B cell (primary cell): ENCODE data around the gene PCDH9. TPM values are rescaled to one million over a fixed set of nuclear protein-coding genes. Genes with fewer than 3 reads are reported as not detected.

ENCODE experiments used
- ATAC-seq: fragments of 200-7000 bp; cut with Tn5 transposase; one replicate; pipeline ENCODE4 v1.10.0; 2021; ENCODE audit warnings: low read depth, mild to moderate bottlenecking, moderate number of reproducible peaks, moderate library complexity
- CTCF ChIA-PET: fragments of 350-600 bp; sonication (Branson Sonifier 250); formaldehyde crosslinking; loops from one replicate; lab custom pipeline; 2021; ENCODE audit warnings: antibody characterized with exemption, inconsistent platforms; lab: Charles Lee
- POLR2A ChIA-PET: fragments of 350-600 bp; sonication (Branson Sonifier 250); formaldehyde crosslinking; loops from one replicate; lab custom pipeline; 2021; ENCODE audit warnings: antibody characterized with exemption; lab: Charles Lee
- DNase-seq: peaks from one replicate; pipeline ENCODE4 v3.0.0; 2013
- H2AFZ ChIP-seq: 2 replicates; pipeline ENCODE4 v1.6.1; 2012; ENCODE audit warnings: mild to moderate bottlenecking, low read depth, low read length; ENCODE audit not compliant: insufficient read depth, poor library complexity, severe bottlenecking
- H3K27ac ChIP-seq, 2 donors: 1 replicate in 1 of 2; 2 replicates in 1 of 2; pipeline ENCODE4 v1.5.1; 2012 to 2013; ENCODE audit warnings: low read length in 2 of 2, mild to moderate bottlenecking in 2 of 2, moderate library complexity in 1 of 2
- H3K27me3 ChIP-seq, 4 experiments: fragments of 200-600 bp in 1 of 4; sonication (generic) in 1 of 4; replicated peaks in 1 of 4; 1 replicate in 2 of 4; 2 replicates in 2 of 4; pipeline versions ENCODE4 v1.6.1 to v1.7.0; 2013 to 2016; ENCODE audit warnings: low read length in 3 of 4, mild to moderate bottlenecking in 2 of 4, mixed read lengths in 1 of 4, moderate library complexity in 1 of 4; ENCODE audit not compliant: insufficient read depth in 4 of 4, control insufficient read depth in 3 of 4; ENCODE audit errors: control extremely low read depth in 1 of 4
- H3K36me3 ChIP-seq, 2 experiments: replicated peaks in 1 of 2; 1 replicate in 1 of 2; 2 replicates in 1 of 2; pipeline versions ENCODE4 v1.6.1 to v1.7.1; 2013; ENCODE audit warnings: low read length in 1 of 2; ENCODE audit not compliant: insufficient read depth in 2 of 2, control insufficient read depth in 1 of 2; ENCODE audit errors: control extremely low read depth in 1 of 2, extremely low read depth in 1 of 2
- H3K4me1 ChIP-seq, 2 donors: fragments of 200-600 bp in 1 of 2; sonication (generic) in 1 of 2; 1 replicate in 1 of 2; 2 replicates in 1 of 2; pipeline versions ENCODE4 v1.5.1 to v1.6.1; 2013 to 2017; ENCODE audit warnings: low read length in 2 of 2; ENCODE audit not compliant: control insufficient read depth in 2 of 2, insufficient read depth in 2 of 2
- H3K4me2 ChIP-seq: replicated peaks from 2 replicates; pipeline ENCODE3; 2012; ENCODE audit warnings: mild to moderate bottlenecking, low read depth, low read length; ENCODE audit not compliant: poor library complexity, severe bottlenecking
- H3K4me3 ChIP-seq, 5 experiments: fragments of 200-600 bp in 1 of 5; sonication (generic) in 1 of 5; 1 replicate in 3 of 5; 2 replicates in 2 of 5; pipeline versions ENCODE4 v1.5.1 to v1.7.0; 2011 to 2016; ENCODE audit warnings: low read length in 4 of 5, mild to moderate bottlenecking in 4 of 5, low read depth in 2 of 5, control low read depth in 1 of 5, moderate library complexity in 1 of 5; ENCODE audit not compliant: insufficient read depth in 1 of 5; ENCODE audit errors: control extremely low read depth in 1 of 5, extremely low read depth in 1 of 5
- H3K79me2 ChIP-seq: fragments of 200-600 bp; sonication (generic); one replicate; pipeline ENCODE4 v1.6.0; 2016; ENCODE audit warnings: low read length; ENCODE audit not compliant: control insufficient read depth, insufficient read depth
- H3K9ac ChIP-seq: fragments of 200-600 bp; sonication (generic); 2 replicates; pipeline ENCODE4 v1.6.1; 2017; ENCODE audit warnings: mild to moderate bottlenecking, low read length, moderate library complexity
- H3K9me3 ChIP-seq, 3 donors: one replicate each; pipeline versions ENCODE4 v1.6.1 to v1.7.1; 2013; ENCODE audit warnings: low read length in 2 of 3; ENCODE audit not compliant: control insufficient read depth in 2 of 3, insufficient read depth in 1 of 3; ENCODE audit errors: control extremely low read depth in 1 of 3
- H4K20me1 ChIP-seq: 2 replicates; pipeline ENCODE4 v1.6.0; 2012; ENCODE audit warnings: mild to moderate bottlenecking, low read length; ENCODE audit not compliant: insufficient read depth, control insufficient read depth, poor library complexity, severe bottlenecking
- H3K27ac Mint-ChIP-seq: one replicate; pipeline ENCODE4 v1.8.0; 2021; ENCODE audit warnings: mixed read lengths
- H3K27me3 Mint-ChIP-seq: one replicate; pipeline ENCODE4 v1.8.0; 2021; ENCODE audit warnings: mixed read lengths
- H3K4me1 Mint-ChIP-seq: one replicate; pipeline ENCODE4 v1.8.0; 2021; ENCODE audit warnings: mixed read lengths
- H3K4me3 Mint-ChIP-seq: one replicate; pipeline ENCODE4 v1.8.0; 2021; ENCODE audit warnings: mixed read lengths
- H3K9me3 Mint-ChIP-seq: one replicate; pipeline ENCODE4 v1.8.0; 2022; ENCODE audit warnings: mixed read lengths; ENCODE audit not compliant: insufficient read depth
- CTCF ChIP-seq: fragments of 200-600 bp; IDR thresholded peaks from one replicate; pipeline ENCODE4 v1.8.0; 2022; ENCODE audit warnings: antibody characterized with exemption, mild to moderate bottlenecking
- EZH2 ChIP-seq: IDR thresholded peaks from 2 replicates; pipeline ENCODE4 v1.6.1; 2012; ENCODE audit warnings: borderline replicate concordance, low read depth, mild to moderate bottlenecking, moderate library complexity, low read length; ENCODE audit not compliant: insufficient read depth, poor library complexity, severe bottlenecking
- WGBS: methylation state at CpG from one replicate; pipeline ENCODE4 v1.1.5; 2013; ENCODE audit warnings: missing lambda C conversion rate; ENCODE audit not compliant: insufficient coverage; 5-methylcytosine and 5-hydroxymethylcytosine counted together
- intact Hi-C: fragments of 100-400 bp; cut with micrococcal nuclease; formaldehyde crosslinking; loops from one replicate; pipeline ENCODE4 v1.10.0; 2022
- polyA plus RNA-seq: library from polyadenylated mRNA; depleted of rRNA; stranded (reverse); fragments of >200 nt; gene quantifications from 2 replicates; pipeline ENCODE4 v1.2.3, GENCODE V29; 2012
- total RNA-seq, 2 donors: library from RNA; stranded (reverse); fragments of 120-200 nt in 1 of 2; gene quantifications; 1 replicate in 1 of 2; 2 replicates in 1 of 2; pipeline versions ENCODE4 v1.2.3 to v1.2.4, GENCODE V29; 2013 to 2022

The PCDH9 gene
- total and polyA plus RNA-seq, 2 donors (not counting 1 experiment from before 2014, with no cell fraction given): 13.1 to 21.8 TPM

- Histone ChIP-seq H3K4me2 (no peak overlapping the region), H3K4me3 (no peak overlapping the region), H3K36me3 (no peaks in the 10 kb centered on the region), H3K9ac (no peak overlapping the region), H3K79me2 (no peaks in the 10 kb centered on the region), H3K4me1 (no peaks in the 10 kb centered on the region), H4K20me1 (no peaks in the 10 kb centered on the region), H3K27ac (no peak overlapping the region), H3K9me3 (no peaks in the 10 kb centered on the region), H2AFZ (no peak overlapping the region), H3K27me3 (no peaks in the 10 kb centered on the region)
- 0% methylated on average over 1 of the region's 2 CpGs for WGBS
- ATAC-seq (no peak), DNase-seq (no peak)
- no peak for TF ChIP-seq CTCF
- Mint-ChIP-seq H3K4me1 (no peaks in the 10 kb centered on the region), H3K4me3 (no peak overlapping the region), H3K27me3 (no peaks in the 10 kb centered on the region), H3K27ac (no peak overlapping the region), H3K9me3 (no peaks in the 10 kb centered on the region)
- intact Hi-C loops: no loop called here
- CTCF ChIA-PET: no interaction called here
- POLR2A ChIA-PET: no interaction called here
Measured at GRCh38 chr13:67168384-67168783, 61.8 kb downstream of the PCDH9 start.

GRCh38 chr13:67167420-67167819, 62.7 kb downstream of the PCDH9 start:
- Histone ChIP-seq H3K27ac (no peak overlapping the region), H3K27me3 (no peaks in the 10 kb centered on the region), H3K79me2 (no peaks in the 10 kb centered on the region), H3K9me3 (no peaks in the 10 kb centered on the region), H3K9ac (no peak overlapping the region), H3K4me1 (no peaks in the 10 kb centered on the region), H2AFZ (no peak overlapping the region), H4K20me1 (no peaks in the 10 kb centered on the region), H3K4me3 (no peak overlapping the region), H3K36me3 (no peaks in the 10 kb centered on the region), H3K4me2 (no peak overlapping the region)
- intact Hi-C loops: no loop called here
- H3K27me3 Mint-ChIP-seq: no peaks in the 10 kb centered on the region
- 100% methylated on average over 1 of the region's 1 CpG for WGBS
- DNase-seq: no peak
- no peak for ATAC-seq
- H3K27ac Mint-ChIP-seq: no peak overlapping the region
- CTCF ChIA-PET: no interaction called here
- no peaks in the 10 kb centered on the region for H3K4me1 Mint-ChIP-seq
- POLR2A ChIA-PET: no interaction called here
- no peak overlapping the region for H3K4me3 Mint-ChIP-seq
- H3K9me3 Mint-ChIP-seq: no peaks in the 10 kb centered on the region
- TF ChIP-seq CTCF (no peak), EZH2 (no peak)
